Endothelial cell of umbilical vein (primary cell): Measurements from ENCODE around the gene MYL3. TPM values are rescaled to one million over a fixed set of nuclear protein-coding genes. Genes with fewer than 3 reads are reported as not detected.

Source experiments
- BruUV-seq: library from RNA; stranded (reverse); fragments of 400-500 nt; replicated peaks from 2 replicates; lab custom pipeline; 2021; lab: Mats Ljungman, UMichigan
- CTCF ChIA-PET: fragments of 300-600, 350-600 bp; sonication (Branson Sonifier 250); formaldehyde crosslinking; loops from one replicate; lab custom pipeline; 2021; ENCODE audit warnings: antibody characterized with exemption, inconsistent platforms; lab: Charles Lee
- POLR2A ChIA-PET: fragments of 300-600, 350-600 bp; sonication (Branson Sonifier 250); formaldehyde crosslinking; loops from one replicate; lab custom pipeline; 2021; ENCODE audit warnings: antibody characterized with exemption, inconsistent platforms; lab: Charles Lee
- DNase-seq: peaks from one replicate; pipeline ENCODE4 v3.0.0-alpha.2; 2011; ENCODE audit warnings: low read depth, low spot score
- FAIRE-seq: peaks from 2 replicates; lab custom pipeline; 2011; peaks lifted over from hg19 to GRCh38; lab: Jason Lieb, UNC
- H2AFZ ChIP-seq: 2 replicates; pipeline ENCODE4 v1.6.0; 2012; ENCODE audit warnings: low read depth, low read length, control low read depth, inconsistent platforms
- H3K27ac ChIP-seq: 2 replicates; pipeline ENCODE4 v1.5.1; 2011; ENCODE audit warnings: low read depth, mild to moderate bottlenecking, control low read depth, low read length, moderate library complexity; ENCODE audit not compliant: insufficient read depth
- H3K27me3 ChIP-seq, 2 experiments: 2 replicates each; pipeline versions ENCODE4 v1.6.0 to v1.6.1; 2011; ENCODE audit warnings: low read length in 2 of 2, mixed read lengths in 1 of 2; ENCODE audit not compliant: control insufficient read depth in 2 of 2, insufficient read depth in 2 of 2
- H3K36me3 ChIP-seq, 2 experiments: 2 replicates in 1 of 2; 3 replicates in 1 of 2; pipeline ENCODE4 v1.5.1; 2011; ENCODE audit warnings: low read length in 2 of 2, mild to moderate bottlenecking in 1 of 2, moderate library complexity in 1 of 2; ENCODE audit not compliant: control insufficient read depth in 2 of 2, insufficient read depth in 2 of 2; ENCODE audit errors: extremely low read depth in 1 of 2
- H3K4me1 ChIP-seq: 3 replicates; pipeline ENCODE4 v1.5.1; 2011; ENCODE audit warnings: mild to moderate bottlenecking, low read length; ENCODE audit not compliant: control insufficient read depth, insufficient read depth; ENCODE audit errors: extremely low read depth
- H3K4me2 ChIP-seq: 2 replicates; pipeline ENCODE4 v1.6.1; 2011; ENCODE audit warnings: low read length, control low read depth, mixed read lengths; ENCODE audit not compliant: insufficient read depth
- H3K4me3 ChIP-seq, 3 experiments: fragments of 200-600 bp in 1 of 3; sonication (generic), shearing (Covaris generic) in 1 of 3; replicated peaks in 1 of 3; 2 replicates each; pipeline ENCODE4 v1.5.1; 2011 to 2016; ENCODE audit warnings: control low read depth in 3 of 3, low read length in 3 of 3, mild to moderate bottlenecking in 2 of 3, inconsistent platforms in 1 of 3, low read depth in 1 of 3, moderate library complexity in 1 of 3; ENCODE audit not compliant: insufficient read depth in 1 of 3
- H3K79me2 ChIP-seq: 2 replicates; pipeline ENCODE4 v1.6.0; 2012; ENCODE audit warnings: low read length, inconsistent platforms; ENCODE audit not compliant: control insufficient read depth, insufficient read depth
- H3K9ac ChIP-seq: replicated peaks from 2 replicates; pipeline ENCODE3; 2011; ENCODE audit warnings: low read length, control low read depth; ENCODE audit not compliant: insufficient read depth; ENCODE audit errors: extremely low read depth
- H3K9me1 ChIP-seq: replicated peaks from 3 replicates; pipeline ENCODE4 v1.6.0; 2011; ENCODE audit warnings: mild to moderate bottlenecking, low read length; ENCODE audit not compliant: control insufficient read depth, insufficient read depth; ENCODE audit errors: extremely low read depth
- H3K9me3 ChIP-seq: replicated peaks from 2 replicates; pipeline ENCODE4 v1.5.1; 2012; ENCODE audit warnings: low read length, inconsistent platforms; ENCODE audit not compliant: control insufficient read depth, insufficient read depth
- H4K20me1 ChIP-seq: replicated peaks from 2 replicates; pipeline ENCODE3; 2011; ENCODE audit warnings: mild to moderate bottlenecking, low read length; ENCODE audit not compliant: control insufficient read depth, insufficient read depth; ENCODE audit errors: extremely low read depth
- CTCF ChIP-seq, 2 donors: IDR thresholded peaks; 1 replicate in 1 of 2; 2 replicates in 1 of 2; pipeline ENCODE4 v1.5.1; 2011; ENCODE audit warnings: low read length in 2 of 2, mild to moderate bottlenecking in 2 of 2, moderate library complexity in 2 of 2, control low read depth in 1 of 2, inconsistent platforms in 1 of 2, low read depth in 1 of 2; ENCODE audit not compliant: insufficient read depth in 1 of 2; ENCODE audit errors: extremely low read depth in 1 of 2
- EZH2 ChIP-seq: IDR thresholded peaks from 2 replicates; pipeline ENCODE4 v1.6.1; 2012; ENCODE audit warnings: borderline replicate concordance, low read depth, mild to moderate bottlenecking, moderate library complexity, low read length, inconsistent platforms; ENCODE audit not compliant: severe bottlenecking
- FOS ChIP-seq: IDR thresholded peaks from 2 replicates; pipeline ENCODE4 v1.6.1; 2011; ENCODE audit warnings: mild to moderate bottlenecking, low read length, moderate library complexity, borderline replicate concordance; ENCODE audit not compliant: insufficient read depth
- GATA2 ChIP-seq: IDR thresholded peaks from 2 replicates; pipeline ENCODE4 v1.7.0; 2011; ENCODE audit warnings: low read depth, mild to moderate bottlenecking, moderate library complexity, mixed read lengths, low read length; ENCODE audit not compliant: insufficient read length, insufficient read depth
- JUN ChIP-seq: IDR thresholded peaks from 2 replicates; pipeline ENCODE4 v1.6.1; 2011; ENCODE audit warnings: borderline replicate concordance, low read depth; ENCODE audit not compliant: insufficient read length, insufficient read depth
- MYC ChIP-seq: IDR thresholded peaks from one replicate; pipeline ENCODE4 v1.6.1; 2011; ENCODE audit warnings: mild to moderate bottlenecking, low read depth, low read length
- dilution Hi-C: fragments of 300-500 bp; cut with MboI; formaldehyde crosslinking; loops from one replicate; pipeline ENCODE4 v1.15.0; 2019; ENCODE audit warnings: low sequenced_read_pairs; ENCODE audit not compliant: extremely low pct_ligation_motif_present
- intact Hi-C: fragments of 100-400 bp; cut with micrococcal nuclease; formaldehyde crosslinking; loops from one replicate; pipeline ENCODE4 v1.10.0; 2022
- polyA plus RNA-seq, 4 experiments: library from polyadenylated mRNA; depleted of rRNA in 3 of 4; stranded (reverse) in 3 of 4; unstranded in 1 of 4; fragments of >200 nt; gene quantifications; 2 replicates each; pipeline versions ENCODE4 v1.2.1 to v1.2.3, GENCODE V29; 2011 to 2012; ENCODE audit warnings: missing spikeins in 1 of 4
- total RNA-seq: library from RNA; stranded (reverse); gene quantifications from 2 replicates; pipeline ENCODE4 v1.2.3, GENCODE V29; 2021
- TF ChIP-seq, protein P1 (sequence below): IDR thresholded peaks from 2 replicates; pipeline ENCODE4 v1.6.1; 2011; ENCODE audit not compliant: insufficient read depth, insufficient read length

Gene MYL3
- total and polyA plus RNA-seq, 2 donors (not counting 3 experiments of a cell fraction or from before 2014, with no cell fraction given) = not detected

DNA sequence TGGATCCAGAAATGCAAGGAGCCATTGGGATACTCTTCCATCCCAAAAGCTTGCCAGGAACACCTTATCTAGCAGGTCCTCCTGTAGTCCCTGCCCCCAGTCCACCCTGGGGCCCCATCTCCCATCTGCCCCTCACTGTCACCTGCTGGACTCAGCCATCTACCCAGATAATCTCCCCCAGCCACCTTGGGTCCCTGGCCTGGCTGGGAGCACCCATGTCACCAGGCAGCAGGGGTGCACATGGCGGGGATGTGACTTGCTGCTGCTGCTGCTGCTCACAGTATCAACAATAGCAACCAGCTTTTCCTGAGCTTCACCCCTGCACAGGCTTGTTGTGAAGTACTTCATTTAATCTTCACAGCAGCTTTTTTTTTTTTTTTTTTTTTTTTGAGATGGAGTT lies 26.9 kb upstream of the MYL3 start:
- dilution Hi-C loops = no loop called here
- CTCF ChIA-PET = interaction anchor here (0.9 to 1.6 kb wide), 6 partner anchors 12 to 43 kb away, joined by 3 to 6 read pairs (median 4); partner anchors contain the start of gene PTH1R
- Histone ChIP-seq H3K4me1 (peaks cover 6% of the 10 kb centered on the region), H3K27ac (no peak overlapping the region), H3K9me1 (no peaks in the 10 kb centered on the region), H3K9ac (no peak overlapping the region), H4K20me1 (no peaks in the 10 kb centered on the region), H3K79me2 (no peaks in the 10 kb centered on the region), H3K9me3 (no peaks in the 10 kb centered on the region), H2AFZ (no peak overlapping the region), H3K27me3 (peaks cover 1 to 3% of the 10 kb centered on the region in 2 experiments), H3K36me3 (no peaks in the 10 kb centered on the region), H3K4me2 (no peak overlapping the region), H3K4me3 (no peak overlapping the region)
- no peak for FAIRE-seq
- POLR2A ChIA-PET = no interaction called here
- TF ChIP-seq, protein P1, sequence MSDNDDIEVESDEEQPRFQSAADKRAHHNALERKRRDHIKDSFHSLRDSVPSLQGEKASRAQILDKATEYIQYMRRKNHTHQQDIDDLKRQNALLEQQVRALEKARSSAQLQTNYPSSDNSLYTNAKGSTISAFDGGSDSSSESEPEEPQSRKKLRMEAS = no peak
- TF ChIP-seq CTCF (IDR thresholded peaks at IDR 0.05; ENCODE audit: extremely low read depth in 1 of 2, insufficient read depth in 1 of 2, low read depth in 1 of 2, low read length in 2 of 2) (no peak), JUN (no peak), EZH2 (no peak), MYC (no peak), FOS (no peak), GATA2 (no peak)
- no peak for DNase-seq
- intact Hi-C loops = loop anchor here (10.0 kb wide), 1 partner anchor 405 kb away; no protein-coding TSS in a partner anchor
- no TSS peak for BruUV-seq
